Measurements from ENCODE around the gene VCL.

VCL gene

DNA sequence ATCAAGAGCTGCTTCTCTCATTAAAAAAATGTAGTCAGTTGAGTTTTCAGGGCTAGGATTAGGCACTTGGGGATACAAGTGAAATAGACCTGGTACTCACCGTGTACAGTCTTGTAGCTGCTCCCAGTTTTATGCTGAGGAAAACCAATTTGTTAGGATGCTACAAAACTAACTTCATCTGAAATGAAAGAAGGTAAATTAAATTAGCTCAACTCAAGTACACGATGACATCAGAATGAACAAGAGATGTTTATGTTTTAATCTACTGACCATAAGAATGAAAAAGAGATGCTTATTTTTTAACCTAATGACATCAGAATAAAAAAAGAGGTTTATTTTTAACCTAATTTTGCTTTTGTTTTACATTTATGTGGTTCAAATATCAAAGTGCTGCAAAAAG, 79.0 kb downstream of the VCL start:
- no peak for DNase-seq (ENCODE audit: low spot score)

DNA sequence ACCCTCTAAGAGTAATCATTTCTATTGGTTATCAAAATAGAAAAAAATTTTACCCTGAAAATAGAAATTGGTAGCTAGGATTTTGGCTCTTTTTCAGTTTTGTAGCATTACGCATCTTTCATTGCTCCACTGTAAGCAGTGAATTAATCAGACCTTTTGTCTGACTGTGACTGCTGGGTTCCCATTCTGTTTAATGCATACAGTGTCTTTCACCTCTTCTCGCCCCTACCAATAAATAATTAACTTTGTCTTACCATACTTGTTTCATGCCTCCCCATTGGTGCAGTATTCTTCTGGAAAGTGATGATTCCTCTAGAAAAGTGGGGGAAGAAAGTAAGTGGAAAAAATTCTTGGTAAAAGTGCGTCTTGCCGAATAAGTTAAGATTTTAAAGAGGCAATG, 79.5 kb downstream of the VCL start:
- DNase-seq (ENCODE audit: low spot score): peak; percentile 79

DNA sequence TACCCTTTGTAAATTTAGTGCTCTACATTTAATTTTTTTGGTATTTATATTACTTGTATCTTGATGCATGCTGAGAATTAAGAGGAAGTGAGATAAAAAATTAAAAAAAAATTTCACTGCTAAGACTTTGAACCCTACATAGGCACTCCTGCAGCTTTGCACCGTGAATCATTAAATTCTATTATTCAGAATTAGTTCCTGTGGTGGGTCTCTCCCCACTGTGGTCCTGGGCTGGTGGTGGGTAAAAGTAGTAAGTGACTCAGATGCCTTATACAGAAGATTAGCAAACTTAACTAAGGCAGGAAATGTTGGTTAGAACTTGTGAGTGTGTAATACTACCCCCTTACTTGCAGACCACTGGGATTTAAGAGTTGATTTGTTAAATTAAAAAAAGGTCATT, 80.1 kb downstream of the VCL start:
- DNase-seq (ENCODE audit: low spot score): peak; percentile 90

DNA sequence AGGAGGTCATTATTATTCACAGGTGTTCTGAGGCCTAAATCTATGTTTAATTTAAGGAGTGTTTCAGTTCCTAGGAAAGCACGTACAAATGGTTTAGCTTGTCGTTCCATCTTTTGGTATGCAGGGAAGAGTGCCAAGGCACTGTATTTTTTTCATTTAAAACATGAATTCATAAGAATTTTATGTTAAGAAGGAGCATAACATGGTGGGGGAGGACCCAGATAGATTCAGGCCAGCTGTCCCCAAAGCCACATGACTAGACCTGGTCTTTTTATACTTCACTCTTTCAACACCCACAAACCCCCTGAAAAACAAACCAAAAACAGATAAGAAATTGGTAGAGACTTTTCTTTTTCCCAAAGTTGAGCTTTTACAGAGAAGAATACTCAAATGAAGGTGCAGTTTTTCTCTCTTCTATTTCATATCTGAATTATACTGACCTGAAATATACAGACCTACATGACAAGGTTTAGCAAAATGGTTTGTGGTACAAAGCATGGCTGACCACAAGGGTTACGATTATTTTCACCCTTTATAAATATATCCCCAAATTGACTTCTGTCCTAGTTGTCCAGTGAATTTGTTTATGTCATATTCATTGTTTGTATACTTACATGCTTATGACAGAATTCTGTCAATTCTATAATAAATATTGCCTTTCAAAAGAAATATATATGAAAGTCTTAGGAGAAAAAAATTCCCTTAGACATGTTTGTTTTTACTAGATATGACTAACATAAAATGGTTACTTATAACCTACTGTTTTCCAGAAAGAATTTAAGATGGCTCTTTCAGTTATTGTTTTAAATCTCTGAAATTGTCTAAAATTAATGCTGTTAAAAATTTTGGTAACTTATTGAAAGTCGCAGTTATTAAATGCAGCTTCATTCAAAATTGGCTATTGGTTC, 81.4 kb downstream of the VCL start:
- no peak for DNase-seq (ENCODE audit: low spot score)

DNA sequence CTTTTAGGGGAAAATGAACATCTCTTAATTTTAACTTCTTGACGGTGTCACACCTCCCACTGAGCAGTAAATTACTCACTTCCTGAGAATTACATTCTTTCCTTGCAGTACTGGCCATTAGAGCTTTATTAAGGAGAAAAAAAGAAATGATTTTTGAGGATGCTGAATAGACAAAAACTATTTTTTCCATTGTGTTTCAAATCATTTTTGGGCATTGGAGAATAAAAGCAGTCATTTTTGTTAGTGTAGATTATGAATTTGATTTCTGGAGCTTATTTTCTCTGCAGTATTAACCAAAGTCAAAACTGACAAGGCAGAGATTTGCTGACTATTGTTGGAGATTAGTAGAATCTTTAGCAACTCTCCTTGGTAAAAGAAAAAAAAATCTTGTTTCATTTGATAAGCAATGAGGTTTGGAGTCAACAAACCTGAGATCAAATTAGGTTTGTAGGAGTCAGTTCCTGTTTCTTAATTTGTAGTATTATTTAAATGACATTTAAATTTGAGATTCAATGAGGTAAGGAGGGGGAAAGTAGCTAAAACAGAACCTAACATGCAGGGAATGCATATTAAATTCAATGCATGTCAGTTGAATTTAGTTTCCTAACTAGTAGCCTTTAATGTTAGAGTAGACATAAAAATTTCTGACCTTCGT, 82.1 kb downstream of the VCL start:
- DNase-seq (ENCODE audit: low spot score): peak; percentile 74

DNA sequence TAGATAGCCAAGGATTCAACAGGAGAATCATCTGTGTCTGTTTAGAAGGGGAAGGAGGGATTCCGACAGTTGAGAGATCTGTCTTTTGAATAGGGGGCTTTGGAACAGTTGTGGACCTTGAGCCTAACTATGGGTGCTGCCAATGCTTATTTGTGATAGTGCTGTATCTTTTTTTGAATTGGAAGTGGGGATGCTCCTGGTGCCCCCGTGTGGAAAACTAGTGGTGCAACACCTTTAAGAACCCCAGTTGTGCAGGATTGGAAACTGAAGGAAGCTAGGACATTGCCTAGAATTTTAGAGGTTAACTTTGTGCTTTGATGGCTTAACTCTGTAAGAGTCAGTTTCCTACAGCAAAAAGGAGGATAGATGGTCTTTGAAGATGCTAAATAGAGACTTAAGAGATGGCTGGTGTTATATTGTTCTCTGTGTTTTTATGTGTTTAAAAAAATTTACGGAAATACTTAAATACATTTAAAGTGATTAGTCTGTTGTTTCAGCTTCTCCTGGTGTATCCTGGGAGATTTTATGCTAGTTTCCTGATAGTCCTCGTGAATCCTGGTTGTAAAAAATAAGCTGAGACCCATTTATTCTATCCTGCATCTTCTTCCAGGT, 83.4 kb downstream of the VCL start:
- DNase-seq (ENCODE audit: low spot score): peak; percentile 72

DNA sequence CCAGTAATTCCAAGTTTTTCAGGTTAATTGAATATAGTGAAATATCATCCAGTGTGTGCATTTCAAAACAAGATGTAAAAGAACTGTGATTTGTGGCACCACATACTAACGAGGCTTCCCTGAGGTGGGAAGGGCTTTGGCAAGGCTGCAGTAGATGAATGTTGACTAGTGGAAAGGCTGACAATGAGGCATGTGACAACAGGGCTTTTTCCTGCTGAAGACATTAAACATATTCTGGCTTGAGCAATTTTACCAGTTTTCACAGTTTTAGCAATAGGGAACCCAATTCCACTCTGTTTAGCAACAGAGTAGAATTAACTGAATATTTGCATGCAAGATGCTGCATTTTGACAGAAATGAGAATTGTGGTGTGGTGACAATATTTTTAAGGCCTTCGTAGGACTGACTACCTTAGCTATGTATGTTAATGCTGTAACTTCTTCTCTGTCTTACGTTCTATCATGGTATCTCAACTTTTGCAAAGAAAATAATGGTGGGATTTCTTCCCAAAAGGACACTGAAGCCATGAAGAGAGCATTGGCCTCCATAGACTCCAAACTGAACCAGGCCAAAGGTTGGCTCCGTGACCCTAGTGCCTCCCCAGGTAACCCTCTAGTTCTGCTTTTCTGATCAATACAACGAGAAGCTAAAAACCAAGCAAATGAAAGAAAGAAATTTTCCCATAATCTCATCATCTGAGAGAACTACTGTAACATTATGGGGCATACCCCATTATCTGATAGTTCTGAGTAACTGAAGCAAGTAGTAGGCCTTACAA, 84.2 kb downstream of the VCL start:
- no peak for DNase-seq (ENCODE audit: low spot score)

DNA sequence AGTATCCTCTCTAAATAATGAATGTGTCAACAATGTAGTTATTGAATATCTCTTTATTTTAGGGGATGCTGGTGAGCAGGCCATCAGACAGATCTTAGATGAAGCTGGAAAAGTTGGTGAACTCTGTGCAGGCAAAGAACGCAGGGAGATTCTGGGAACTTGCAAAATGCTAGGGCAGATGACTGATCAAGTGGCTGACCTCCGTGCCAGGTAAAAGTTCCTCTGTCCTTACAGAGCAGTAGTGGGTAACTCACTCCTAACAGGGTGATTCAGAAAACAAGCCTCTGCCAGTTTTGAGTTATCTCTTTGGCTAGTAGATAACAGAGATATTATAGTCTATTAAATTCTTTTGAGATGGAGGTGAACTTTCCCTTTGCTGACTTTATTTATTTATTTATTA, 85.4 kb downstream of the VCL start:
- no peak for DNase-seq (ENCODE audit: low spot score)

DNA sequence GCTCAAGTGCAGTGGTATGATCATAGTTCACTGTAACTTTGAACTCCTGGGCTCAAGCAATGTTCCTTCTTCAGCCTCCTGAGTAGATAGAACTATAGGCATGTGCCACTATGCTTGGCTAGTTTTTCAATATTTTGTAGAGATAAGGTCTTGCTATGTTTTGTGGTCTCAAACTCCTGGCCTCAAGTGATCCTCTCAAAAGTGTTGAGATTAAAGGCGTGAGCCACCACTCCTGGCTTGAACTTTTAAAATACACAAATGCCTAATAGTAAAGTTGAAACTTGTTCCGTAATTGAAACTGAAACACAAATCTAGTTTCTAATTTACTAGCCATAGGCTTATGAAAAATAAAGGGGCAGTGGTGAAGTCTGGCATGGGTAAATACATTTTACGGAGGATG, 87.0 kb downstream of the VCL start:
- no peak for DNase-seq (ENCODE audit: low spot score)

DNA sequence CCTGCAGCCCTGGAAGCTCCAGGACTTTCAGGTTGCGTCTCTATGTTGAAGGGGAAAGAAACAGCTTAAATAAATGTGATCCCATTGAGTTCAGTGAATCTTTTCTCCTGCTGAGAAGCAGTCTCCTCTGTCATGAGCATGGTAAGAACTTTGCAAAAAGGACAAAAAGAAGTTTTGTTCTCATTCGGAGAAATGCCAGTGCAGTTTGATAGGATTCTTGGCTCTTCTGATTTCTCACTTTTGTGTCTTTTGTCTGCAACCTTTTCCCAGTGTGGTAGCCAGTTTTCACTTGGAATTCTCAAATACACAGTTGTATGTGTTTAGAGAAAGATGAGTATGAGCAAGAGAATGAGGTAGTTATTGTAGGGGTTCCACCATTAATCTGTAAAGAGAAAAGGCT, 88.4 kb downstream of the VCL start:
- DNase-seq (ENCODE audit: low spot score): no peak

DNA sequence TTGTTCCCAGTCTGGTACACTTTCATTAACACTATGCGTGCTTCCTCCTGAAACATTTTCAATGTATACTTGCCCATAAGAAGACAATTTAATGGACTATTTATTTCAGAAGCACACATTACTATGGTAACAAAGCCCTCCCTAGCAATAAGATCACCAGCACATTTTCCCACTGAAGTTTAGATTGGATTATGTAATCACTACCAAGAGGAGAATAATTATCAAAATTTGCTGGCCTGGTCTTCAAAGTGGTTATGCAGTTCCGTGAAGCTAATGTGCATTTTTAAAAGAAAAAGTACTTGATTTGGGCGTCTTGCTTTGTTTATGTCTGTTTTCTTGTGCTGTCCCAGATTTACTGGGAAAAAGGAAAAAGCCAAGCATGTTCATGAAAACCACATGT, 90.8 kb downstream of the VCL start:
- DNase-seq (ENCODE audit: low spot score): no peak

DNA sequence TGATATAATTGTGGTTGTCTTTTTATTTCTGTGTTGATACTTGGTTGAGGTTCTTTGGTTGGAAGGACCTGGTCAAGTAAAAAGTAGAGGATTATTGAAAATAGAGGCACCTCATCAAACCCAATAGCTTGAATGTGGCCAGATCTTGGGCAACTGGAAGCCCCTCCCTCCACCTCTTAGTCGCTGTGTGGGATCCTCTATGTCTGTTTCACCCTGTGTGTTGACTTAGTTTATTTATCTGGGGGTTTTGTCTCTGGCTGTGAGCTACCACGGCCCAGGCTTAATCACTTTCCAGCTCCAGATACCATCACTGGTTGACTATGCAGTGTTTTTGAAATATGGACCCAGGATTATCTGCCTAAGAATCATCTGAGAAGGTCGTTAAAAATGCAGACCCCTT, 94.5 kb downstream of the VCL start:
- no peak for DNase-seq (ENCODE audit: low spot score)

DNA sequence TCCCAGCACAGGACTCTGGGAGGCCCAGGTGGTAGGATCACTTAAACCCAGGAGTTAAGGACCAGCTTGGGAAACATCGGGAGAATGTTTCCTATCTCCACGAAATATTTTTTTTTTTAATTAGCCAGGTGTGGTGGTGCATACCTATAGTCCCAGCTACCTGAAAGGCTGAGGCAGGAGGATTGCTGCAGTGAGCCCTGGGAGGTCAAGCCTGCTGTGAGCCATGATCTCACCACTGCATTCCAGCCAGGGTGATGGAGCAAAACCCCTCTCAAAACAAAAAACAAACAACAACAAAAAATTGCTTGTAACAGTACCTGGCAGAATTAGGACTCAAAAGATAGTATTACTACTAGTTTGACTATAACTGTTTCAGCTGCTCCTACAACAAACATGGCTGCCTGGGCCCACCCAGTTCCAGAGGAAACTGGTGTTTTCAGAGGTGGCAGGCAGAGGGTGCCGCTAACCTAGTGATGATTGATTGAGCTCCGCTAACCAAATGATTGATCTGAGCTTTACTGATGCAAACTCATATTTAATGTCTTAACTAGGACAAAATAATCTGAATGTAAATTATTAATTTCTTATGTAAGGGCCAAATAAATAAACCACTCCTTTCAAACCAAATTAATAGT, 95.7 kb downstream of the VCL start:
- DNase-seq (ENCODE audit: low spot score): no peak

DNA sequence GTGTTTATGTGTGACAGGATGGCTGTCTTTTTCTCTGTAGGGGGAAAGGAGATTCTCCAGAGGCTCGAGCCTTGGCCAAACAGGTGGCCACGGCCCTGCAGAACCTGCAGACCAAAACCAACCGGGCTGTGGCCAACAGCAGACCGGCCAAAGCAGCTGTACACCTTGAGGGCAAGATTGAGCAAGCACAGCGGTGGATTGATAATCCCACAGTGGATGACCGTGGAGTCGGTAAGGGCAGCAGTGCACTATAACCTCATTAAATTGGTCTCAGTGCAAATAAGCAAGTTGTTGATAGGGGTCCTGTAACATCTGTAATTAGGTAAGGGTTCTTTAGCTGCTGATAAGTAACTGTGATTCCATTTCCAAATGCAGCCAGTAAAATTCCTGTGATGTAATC, 96.3 kb downstream of the VCL start:
- no peak for DNase-seq (ENCODE audit: low spot score)

DNA sequence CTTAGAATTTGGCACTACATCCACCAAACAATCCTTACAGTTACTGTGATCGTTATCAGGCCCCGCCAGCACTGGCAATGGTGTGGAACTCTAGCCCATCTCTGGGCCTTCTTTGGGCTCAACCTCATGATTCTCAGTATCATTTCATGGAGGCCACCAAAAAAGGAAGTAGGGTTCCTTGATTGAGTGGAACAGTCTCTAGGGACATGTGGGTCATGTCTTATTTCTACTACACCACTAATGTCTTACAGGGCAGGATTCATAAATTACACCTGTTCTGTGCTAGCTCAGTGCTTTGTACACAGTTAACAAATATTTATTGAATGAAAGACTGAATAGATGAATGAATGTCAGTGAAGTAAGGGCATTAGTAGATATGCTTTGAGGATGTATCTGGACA, 98.9 kb downstream of the VCL start:
- DNase-seq (ENCODE audit: low spot score): no peak

DNA sequence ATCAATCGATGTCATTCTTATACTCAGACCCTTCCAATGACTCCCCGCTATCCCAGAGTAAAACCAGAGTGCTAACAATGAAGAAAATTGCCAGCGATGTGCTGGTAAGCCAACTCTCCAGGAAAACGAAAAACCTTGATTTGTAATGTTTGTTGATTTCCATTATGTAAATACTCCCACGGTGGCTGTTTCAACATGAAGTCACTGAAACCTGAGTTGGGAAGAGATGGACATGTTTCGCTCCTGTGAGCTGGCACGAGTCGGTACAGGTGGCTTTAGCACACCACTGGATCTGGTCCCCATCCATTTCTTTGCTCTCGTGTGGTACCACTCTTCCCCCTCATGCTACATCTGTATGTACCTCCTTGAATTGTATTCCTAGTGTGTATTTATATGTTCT, 99.9 kb downstream of the VCL start:
- no peak for DNase-seq (ENCODE audit: low spot score)

DNA sequence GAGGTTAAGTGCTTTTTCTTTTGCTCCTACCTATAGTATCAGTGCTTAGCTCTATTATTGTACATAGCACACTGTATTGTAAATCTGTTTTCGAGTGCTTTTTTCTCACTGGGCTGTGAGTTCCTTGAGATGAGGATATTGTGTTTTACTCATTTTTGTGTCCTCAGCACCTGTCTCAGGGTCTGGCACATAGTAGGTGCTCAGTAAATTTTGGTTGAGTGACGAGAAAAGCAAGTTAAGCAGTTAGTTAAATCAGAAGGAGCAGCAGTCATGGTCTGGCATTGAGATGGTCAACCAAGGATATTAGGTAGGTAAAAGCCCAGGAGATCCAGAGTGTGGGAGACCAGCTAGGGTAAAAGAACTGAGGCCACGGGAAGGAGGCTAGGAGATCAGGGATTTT, 101.5 kb downstream of the VCL start:
- no peak for DNase-seq (ENCODE audit: low spot score)

DNA sequence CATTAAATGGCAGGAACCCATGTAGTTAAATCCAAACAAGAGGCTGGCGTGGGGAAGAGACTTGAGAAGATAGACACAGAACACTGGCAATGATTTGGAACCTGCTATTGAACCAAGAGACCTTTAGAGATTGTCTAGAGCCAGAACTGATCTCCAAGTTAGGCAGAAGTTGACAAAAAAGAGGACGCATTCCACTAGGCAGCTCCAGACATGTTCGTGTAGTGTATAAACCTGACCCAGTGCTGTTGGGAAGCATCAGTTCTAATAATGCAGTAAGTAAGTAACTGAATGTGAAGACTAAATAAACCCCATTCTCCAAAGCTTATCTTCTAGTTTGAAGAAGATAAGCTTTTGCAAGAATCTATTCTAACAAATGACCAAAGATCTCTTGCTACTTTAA, 101.9 kb downstream of the VCL start:
- DNase-seq (ENCODE audit: low spot score): no peak

DNA sequence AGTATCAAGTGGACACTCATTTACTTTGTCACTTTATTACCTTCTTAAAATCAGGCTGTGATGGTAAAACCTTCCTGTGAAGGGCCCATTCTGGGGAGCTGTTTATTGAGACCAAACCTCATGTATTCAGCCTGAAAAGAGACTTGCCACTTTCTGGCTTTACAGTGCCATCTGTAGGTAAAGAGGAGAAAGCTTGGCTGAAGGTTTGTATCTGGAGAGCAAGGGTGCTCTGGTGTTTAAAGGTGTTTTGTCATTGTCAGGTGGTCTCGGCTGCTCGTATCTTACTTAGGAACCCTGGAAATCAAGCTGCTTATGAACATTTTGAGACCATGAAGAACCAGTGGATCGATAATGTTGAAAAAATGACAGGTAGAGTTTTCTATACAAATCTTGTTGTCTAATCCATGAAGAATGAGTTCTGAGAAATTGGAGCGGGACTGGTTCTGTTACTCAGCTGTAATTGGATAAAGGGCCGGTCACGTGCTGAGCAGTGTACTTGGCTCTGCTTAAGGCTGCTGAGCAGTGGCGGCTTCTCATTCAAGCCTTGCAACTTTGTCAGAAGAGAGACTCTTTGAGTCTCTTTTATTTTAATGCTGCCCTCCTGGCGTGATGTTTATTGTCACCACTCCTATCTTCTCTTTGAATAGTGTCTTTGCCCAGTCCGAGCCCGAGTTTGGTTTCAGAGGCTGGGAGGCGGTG, 105.8 kb downstream of the VCL start:
- peak; percentile 38 for DNase-seq (ENCODE audit: low spot score)

DNA sequence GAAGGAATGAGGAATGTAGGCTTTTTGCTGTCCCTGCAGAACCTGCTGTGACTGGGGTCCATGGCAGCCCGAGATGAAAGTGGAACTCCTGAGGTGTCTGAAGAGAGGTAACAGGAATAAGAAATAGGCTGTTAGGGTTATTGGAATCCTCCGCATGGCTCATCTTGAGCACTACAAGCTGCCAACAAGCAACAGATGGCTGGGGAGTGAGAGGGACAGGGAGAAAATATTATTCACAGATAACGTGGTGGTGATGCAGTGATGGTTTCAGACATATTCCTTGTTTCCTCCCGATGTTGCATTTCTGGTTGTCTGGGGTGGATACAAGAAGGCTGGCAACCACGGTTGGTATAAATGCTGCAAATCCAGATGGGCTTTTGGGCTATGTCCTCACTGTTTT, 106.6 kb downstream of the VCL start:
- no peak for DNase-seq (ENCODE audit: low spot score)

DNA sequence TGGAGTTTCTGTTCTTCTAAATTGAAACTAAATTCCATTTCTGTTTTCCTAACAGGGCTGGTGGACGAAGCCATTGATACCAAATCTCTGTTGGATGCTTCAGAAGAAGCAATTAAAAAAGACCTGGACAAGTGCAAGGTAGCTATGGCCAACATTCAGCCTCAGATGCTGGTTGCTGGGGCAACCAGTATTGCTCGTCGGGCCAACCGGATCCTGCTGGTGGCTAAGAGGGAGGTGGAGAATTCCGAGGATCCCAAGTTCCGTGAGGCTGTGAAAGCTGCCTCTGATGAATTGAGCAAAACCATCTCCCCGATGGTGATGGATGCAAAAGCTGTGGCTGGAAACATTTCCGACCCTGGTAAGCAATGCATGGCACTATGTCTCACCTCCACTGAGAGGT, 107.1 kb downstream of the VCL start:
- DNase-seq (ENCODE audit: low spot score): no peak
